ENCODE results near the gene UPP1.

GRCh38 chr7:48058990-48059389 is 30.1 kb upstream of the UPP1 start:
- TF ChIP-seq CTCF (IDR thresholded peaks at IDR 0.05), result no peak
- no peak for TF ChIP-seq POLR2A (IDR thresholded peaks at IDR 0.05)
